ENCODE results near the gene ZFP36.

Gene ZFP36

GRCh38 chr19:39428283-39429112 lies 21.9 kb downstream of the ZFP36 start:
- no peak overlapping the region for H3K27ac ChIP-seq
- no peak for TF ChIP-seq CTCF (conservative IDR thresholded peaks at IDR 0.05)
- TF ChIP-seq ZFX (IDR thresholded peaks at IDR 0.05) = no peak

- TF ChIP-seq CTCF (conservative IDR thresholded peaks at IDR 0.05) (no peak), ZFX (IDR thresholded peaks at IDR 0.05) (no peak)
- peak overlapping the region; percentile 87 for H3K27ac ChIP-seq
Observed at GRCh38 chr19:39430675-39431593, 24.3 kb downstream of the ZFP36 start.

- peak overlapping the region; percentile 87 for H3K27ac ChIP-seq
Observed at GRCh38 chr19:39432677-39433025, 26.0 kb downstream of the ZFP36 start.

GRCh38 chr19:39433480-39434079 lies 26.9 kb downstream of the ZFP36 start:
- H3K27ac ChIP-seq = peak overlapping the region; percentile 95
- TF ChIP-seq ZFX (IDR thresholded peaks at IDR 0.05) = no peak

More at GRCh38 chr19:39432677-39433025, 26.0 kb downstream of the ZFP36 start:
- no peak for TF ChIP-seq ZFX (IDR thresholded peaks at IDR 0.05)
- TF ChIP-seq CTCF (conservative IDR thresholded peaks at IDR 0.05) = no peak

GRCh38 chr19:39434123-39435076 lies 27.8 kb downstream of the ZFP36 start:
- peak overlapping the region; percentile 95 for H3K27ac ChIP-seq
- TF ChIP-seq CTCF (conservative IDR thresholded peaks at IDR 0.05) = no peak
- TF ChIP-seq ZFX (IDR thresholded peaks at IDR 0.05) = no peak

GRCh38 chr19:39435499-39436349 lies 29.1 kb downstream of the ZFP36 start, which contains the start of gene RPS16:
Gene RPS16 (minus strand): TSS chr19:39435949. CDS start chr19:39435895, 54 bp downstream.
- TF ChIP-seq ZFX (IDR thresholded peaks at IDR 0.05) = no peak
- no peak for TF ChIP-seq CTCF (conservative IDR thresholded peaks at IDR 0.05)
- H3K27ac ChIP-seq = peak within 1 kb of the TSS; percentile 95

All from C4-2B (cell line).